Epidermal melanocyte (primary cell): ENCODE results near the gene KCNQ2.

Source experiments
- DNase-seq: peaks from one replicate; pipeline ENCODE4 v3.0.0; 2011; ENCODE audit warnings: low spot score; ENCODE audit not compliant: insufficient read length

KCNQ2 gene

GRCh38 chr20:63359164-63359934 is 113.1 kb downstream of the KCNQ2 start:
- no peak for DNase-seq

GRCh38 chr20:63357921-63358905 is 114.2 kb downstream of the KCNQ2 start:
- no peak for DNase-seq

GRCh38 chr20:63356931-63357879 is 115.2 kb downstream of the KCNQ2 start:
- no peak for DNase-seq

GRCh38 chr20:63356511-63356910 is 115.9 kb downstream of the KCNQ2 start:
- DNase-seq = no peak

GRCh38 chr20:63355781-63356295 is 116.6 kb downstream of the KCNQ2 start:
- no peak for DNase-seq

- no peak for DNase-seq
These were observed 117.7 kb downstream of the KCNQ2 start for GRCh38 chr20:63354636-63355350.

GRCh38 chr20:63352811-63353221 is 119.6 kb downstream of the KCNQ2 start:
- DNase-seq = no peak

- DNase-seq = no peak
These were observed 120.5 kb downstream of the KCNQ2 start for GRCh38 chr20:63351811-63352591.

GRCh38 chr20:63351326-63351700 is 121.1 kb downstream of the KCNQ2 start:
- DNase-seq = no peak

GRCh38 chr20:63350597-63351325 is 121.7 kb downstream of the KCNQ2 start:
- no peak for DNase-seq
